ENCODE data around the gene B3GNT2.

- TF ChIP-seq RARB (CRISPR knock-in tag; IDR thresholded peaks at IDR 0.05) = no peak
- TF ChIP-seq ISL1 (CRISPR knock-in tag; IDR thresholded peaks at IDR 0.05) = no peak
- no peak for TF ChIP-seq PATZ1 (CRISPR knock-in tag; IDR thresholded peaks at IDR 0.05; ENCODE audit: borderline replicate concordance)
- no peak for TF ChIP-seq ESRRG (CRISPR knock-in tag; IDR thresholded peaks at IDR 0.05)
- TF ChIP-seq TCF4 (CRISPR knock-in tag; IDR thresholded peaks at IDR 0.05; ENCODE audit: borderline replicate concordance) = no peak
- TF ChIP-seq OSR1 (CRISPR knock-in tag; IDR thresholded peaks at IDR 0.05) = no peak
- no peak for TF ChIP-seq TOX (CRISPR knock-in tag; IDR thresholded peaks at IDR 0.05; ENCODE audit: borderline replicate concordance)
- TF ChIP-seq GLIS3 (CRISPR knock-in tag; IDR thresholded peaks at IDR 0.05) = no peak
- no peak for TF ChIP-seq ZNF8 (CRISPR knock-in tag; IDR thresholded peaks at IDR 0.05)
- TF ChIP-seq BACH2 (CRISPR knock-in tag; IDR thresholded peaks at IDR 0.05; ENCODE audit: borderline replicate concordance) = no peak
Measured at GRCh38 chr2:62163106-62163831, 32.6 kb upstream of the B3GNT2 start.

All from SK-N-SH treated with all-trans-retinoic acid at 6 μM for 48 hours (cell line).